SK-N-SH (cell line): ENCODE data around the gene GARRE1. TPM values are rescaled to one million over a fixed set of nuclear protein-coding genes. Genes with fewer than 3 reads are reported as not detected.

Source experiments
- CTCF ChIA-PET: fragments of 300-600, 350-600 bp; formaldehyde crosslinking; extraction: SDS; loops from one replicate; lab custom pipeline; 2021; lab: Yijun Ruan, JAX
- POLR2A ChIA-PET: fragments of 350-600 bp; sonication (Branson Sonifier 250); formaldehyde crosslinking; extraction: SDS; loops from one replicate; lab custom pipeline; 2020; ENCODE audit warnings: antibody characterized with exemption, inconsistent platforms; lab: Yijun Ruan, JAX
- DNase-seq: peaks from one replicate; pipeline ENCODE4 v3.0.0; 2012
- H2AFZ ChIP-seq: fragments of 200-600 bp; sonication (generic); 2 replicates; pipeline ENCODE4 v1.8.1; 2016; ENCODE audit warnings: antibody characterized with exemption, mild to moderate bottlenecking, low read depth
- H3F3A ChIP-seq: fragments of 200-600 bp; sonication (generic); replicated peaks from 2 replicates; pipeline ENCODE3; 2016; ENCODE audit warnings: antibody characterized with exemption, mild to moderate bottlenecking; ENCODE audit not compliant: insufficient read depth
- H3K27ac ChIP-seq, 2 experiments: fragments of 200-500 bp in 1 of 2; fragments of 200-600 bp in 1 of 2; sonication (Bioruptor generic) in 1 of 2; sonication (generic), shearing (Covaris generic) in 1 of 2; 2 replicates each; pipeline versions ENCODE4 v1.5.1 to v1.6.1; 2014 to 2016; ENCODE audit warnings: low read depth in 2 of 2, inconsistent platforms in 1 of 2, low read length in 1 of 2, mild to moderate bottlenecking in 1 of 2, mixed read lengths in 1 of 2
- H3K27me3 ChIP-seq: fragments of 200-600 bp; sonication (generic), shearing (Covaris generic); 2 replicates; pipeline ENCODE4 v1.6.1; 2016; ENCODE audit warnings: mixed run types; ENCODE audit not compliant: insufficient read depth
- H3K36me3 ChIP-seq, 2 experiments: fragments of 200-500 bp in 1 of 2; fragments of 200-600 bp in 1 of 2; sonication (Bioruptor generic) in 1 of 2; sonication (generic) in 1 of 2; replicated peaks in 1 of 2; 2 replicates each; pipeline versions ENCODE3 to v1.5.1; 2014 to 2016; ENCODE audit warnings: low read length in 1 of 2, mild to moderate bottlenecking in 1 of 2; ENCODE audit not compliant: insufficient read depth in 2 of 2, control insufficient read depth in 1 of 2
- H3K4me1 ChIP-seq, 2 experiments: fragments of 200-500 bp in 1 of 2; fragments of 200-600 bp in 1 of 2; sonication (Bioruptor generic) in 1 of 2; sonication (generic), shearing (Covaris generic) in 1 of 2; 2 replicates each; pipeline versions ENCODE4 v1.5.1 to v1.6.1; 2014 to 2016; ENCODE audit warnings: low read depth in 1 of 2, low read length in 1 of 2, mixed run types in 1 of 2; ENCODE audit not compliant: insufficient read depth in 2 of 2, control insufficient read depth in 1 of 2
- H3K4me2 ChIP-seq: fragments of 200-600 bp; sonication (generic), shearing (Covaris generic); 2 replicates; pipeline ENCODE4 v1.6.1; 2017; ENCODE audit warnings: mixed run types
- H3K4me3 ChIP-seq, 2 experiments: fragments of 200-500 bp in 1 of 2; fragments of 200-600 bp in 1 of 2; sonication (Bioruptor generic) in 1 of 2; sonication (generic), shearing (Covaris generic) in 1 of 2; 2 replicates each; pipeline versions ENCODE4 v1.5.1 to v1.8.1; 2014 to 2016; ENCODE audit warnings: low read depth in 2 of 2, inconsistent platforms in 1 of 2, low read length in 1 of 2, mild to moderate bottlenecking in 1 of 2, mixed read lengths in 1 of 2, moderate library complexity in 1 of 2
- H3K79me2 ChIP-seq: fragments of 200-600 bp; sonication (generic); 2 replicates; pipeline ENCODE4 v1.8.1; 2017; ENCODE audit warnings: mild to moderate bottlenecking; ENCODE audit not compliant: insufficient read depth
- H3K9ac ChIP-seq: fragments of 200-600 bp; sonication (generic); 2 replicates; pipeline ENCODE4 v1.6.1; 2017; ENCODE audit warnings: mixed run types
- H3K9me2 ChIP-seq: fragments of 200-600 bp; sonication (generic); 2 replicates; pipeline ENCODE4 v1.6.1; 2017; ENCODE audit warnings: mixed run types
- H3K9me3 ChIP-seq: fragments of 200-600 bp; sonication (generic); 2 replicates; pipeline ENCODE4 v1.6.1; 2017; ENCODE audit warnings: mixed run types, mild to moderate bottlenecking, moderate library complexity
- H4K20me1 ChIP-seq: fragments of 200-600 bp; sonication (generic); 2 replicates; pipeline ENCODE4 v1.6.1; 2017; ENCODE audit warnings: mild to moderate bottlenecking, mixed run types; ENCODE audit not compliant: insufficient read depth
- CHD2 ChIP-seq: fragments of 150-350 bp; IDR thresholded peaks from 2 replicates; pipeline ENCODE4 v1.6.1; 2018; ENCODE audit warnings: low read length; ENCODE audit not compliant: partially characterized antibody
- EP300 ChIP-seq, 2 experiments: IDR thresholded peaks; 2 replicates each; pipeline versions ENCODE4 v1.4.0 to v1.6.1; 2012; ENCODE audit warnings: borderline replicate concordance in 1 of 2, low read depth in 1 of 2, low read length in 1 of 2
- EZH2phosphoT487 ChIP-seq: fragments of 200-600 bp; sonication (generic); IDR thresholded peaks from 2 replicates; pipeline ENCODE4 v1.6.1; 2017; ENCODE audit warnings: low read depth, mixed run types, mild to moderate bottlenecking, antibody characterized with exemption, moderate library complexity, borderline replicate concordance
- FOSL2 ChIP-seq: IDR thresholded peaks from 2 replicates; pipeline ENCODE4 v1.4.0; 2012; ENCODE audit warnings: low read depth, mild to moderate bottlenecking, moderate library complexity, borderline replicate concordance
- FOXM1 ChIP-seq: IDR thresholded peaks from 2 replicates; pipeline ENCODE4 v1.4.0; 2012; ENCODE audit warnings: low read depth, mild to moderate bottlenecking
- GABPA ChIP-seq: IDR thresholded peaks from 2 replicates; pipeline ENCODE4 v1.4.0; 2012; ENCODE audit warnings: low read depth, mild to moderate bottlenecking
- GATA2 ChIP-seq: sonication (generic); formaldehyde crosslinking; IDR thresholded peaks from 2 replicates; pipeline ENCODE4 v1.5.0; 2020; ENCODE audit warnings: mild to moderate bottlenecking, missing genetic modification reagents
- IRF3 ChIP-seq: fragments of 150-350 bp; IDR thresholded peaks from 2 replicates; pipeline ENCODE4 v1.6.1; 2016; ENCODE audit warnings: mild to moderate bottlenecking, low read depth, low read length
- JUND ChIP-seq: IDR thresholded peaks from 2 replicates; pipeline ENCODE4 v1.4.0; 2012
- MAX ChIP-seq: IDR thresholded peaks from 2 replicates; pipeline ENCODE4 v1.4.0; 2012; ENCODE audit warnings: low read depth
- MXI1 ChIP-seq: IDR thresholded peaks from 2 replicates; pipeline ENCODE4 v1.6.1; 2012; ENCODE audit warnings: mild to moderate bottlenecking, low read depth, low read length, improper control_type of control experiment
- PBX3 ChIP-seq: IDR thresholded peaks from 2 replicates; pipeline ENCODE4; 2012
- POLR2AphosphoS5 ChIP-seq: IDR thresholded peaks from 2 replicates; pipeline ENCODE4 v1.6.1; 2012; ENCODE audit warnings: low read depth, low read length
- RCOR1 ChIP-seq: fragments of 150-350 bp; IDR thresholded peaks from 2 replicates; pipeline ENCODE4 v1.6.1; 2017; ENCODE audit warnings: antibody characterized with exemption, low read length
- REST ChIP-seq: IDR thresholded peaks from 2 replicates; pipeline ENCODE4 v1.6.1; 2012; ENCODE audit warnings: mild to moderate bottlenecking, low read depth, low read length, moderate library complexity
- RFX5 ChIP-seq: IDR thresholded peaks from 2 replicates; pipeline ENCODE4 v1.6.1; 2012; ENCODE audit warnings: mild to moderate bottlenecking, improper control_type of control experiment, low read length
- RXRA ChIP-seq: IDR thresholded peaks from 2 replicates; pipeline ENCODE4 v1.4.0; 2012; ENCODE audit warnings: low read depth, mild to moderate bottlenecking, borderline replicate concordance
- SIN3A ChIP-seq: IDR thresholded peaks from 2 replicates; pipeline ENCODE4 v1.6.1; 2012; ENCODE audit warnings: low read depth, mild to moderate bottlenecking, low read length, moderate library complexity, borderline replicate concordance
- TAF1 ChIP-seq: IDR thresholded peaks from 2 replicates; pipeline ENCODE4 v1.6.1; 2012; ENCODE audit warnings: low read depth, mild to moderate bottlenecking, low read length, moderate library complexity, borderline replicate concordance
- TEAD4 ChIP-seq: IDR thresholded peaks from 2 replicates; pipeline ENCODE4 v1.4.0; 2012; ENCODE audit warnings: mild to moderate bottlenecking, borderline replicate concordance; ENCODE audit not compliant: insufficient read depth
- USF2 ChIP-seq: fragments of 150-350 bp; IDR thresholded peaks from 2 replicates; pipeline ENCODE4 v1.6.1; 2017; ENCODE audit warnings: antibody characterized with exemption, low read length, low read depth, borderline replicate concordance
- YY1 ChIP-seq: IDR thresholded peaks from 2 replicates; pipeline ENCODE4 v1.4.0; 2012; ENCODE audit warnings: low read depth, mild to moderate bottlenecking
- ZBTB33 ChIP-seq: IDR thresholded peaks from 2 replicates; pipeline ENCODE4 v1.4.0; 2012; ENCODE audit warnings: low read depth, borderline replicate concordance
- WGBS: methylation state at CpG from one replicate; pipeline ENCODE4 v1.1.6; 2017; ENCODE audit warnings: low lambda C conversion rate; 5-methylcytosine and 5-hydroxymethylcytosine counted together
- polyA plus RNA-seq, 3 experiments: library from polyadenylated mRNA; depleted of rRNA; stranded (reverse); fragments of >200 nt; gene quantifications; 2 replicates each; pipeline ENCODE4 v1.2.3, GENCODE V29; 2012

The GARRE1 gene
- polyA plus RNA-seq, 1 of the 3 experiments (the other 2 are of a cell fraction): 9.7 TPM

- CTCF ChIA-PET: no interaction called here
- no peaks in the 10 kb centered on the region for H3K27me3 ChIP-seq
- TF ChIP-seq GATA2: no peak
- no peak for TF ChIP-seq EP300 (IDR thresholded peaks at IDR 0.05; ENCODE audit: borderline replicate concordance in 1 of 2, low read depth in 1 of 2, low read length in 1 of 2)
- no peak for TF ChIP-seq RFX5
- no peak for TF ChIP-seq FOXM1
- TF ChIP-seq SIN3A: no peak
- TF ChIP-seq EZH2phosphoT487: no peak
- no peak for TF ChIP-seq MAX
- TF ChIP-seq REST: no peak
- TF ChIP-seq FOSL2: no peak
- peak; percentile 13; the same call in 1 of the 2 replicates for TF ChIP-seq JUND
- TF ChIP-seq ZBTB33: no peak
- no peak for TF ChIP-seq CHD2
- no peak for TF ChIP-seq MXI1
- no peak for TF ChIP-seq IRF3
- peak; percentile 34; the same call in 1 of the 2 replicates for TF ChIP-seq POLR2AphosphoS5
- TF ChIP-seq USF2: no peak
- TF ChIP-seq YY1: no peak
- TF ChIP-seq RXRA: no peak
- peak; percentile 58 for TF ChIP-seq PBX3
- no peak for TF ChIP-seq TEAD4
- no peak for TF ChIP-seq TAF1
- no peak for TF ChIP-seq GABPA
- TF ChIP-seq RCOR1: no peak
These were observed 2.6 kb downstream of the GARRE1 start for GRCh38 chr19:34256835-34257558.

More at GRCh38 chr19:34256835-34257558, 2.6 kb downstream of the GARRE1 start:
- no peak overlapping the region for H2AFZ ChIP-seq
- H3F3A ChIP-seq: peaks cover 13% of the 10 kb centered on the region
- peak overlapping the region; percentile 89; the same call in 1 of the 2 replicates for H3K4me2 ChIP-seq
- H3K79me2 ChIP-seq: peaks cover 71% of the 10 kb centered on the region
- WGBS: 54% methylated on average over 5 of the region's 5 CpGs
- peaks cover 0 to 8% of the 10 kb centered on the region in 2 experiments for H3K36me3 ChIP-seq
- peak overlapping the region; percentile 37; the same call in 1 of the 2 replicates for H3K9ac ChIP-seq
- H4K20me1 ChIP-seq: no peaks in the 10 kb centered on the region; the same call in 1 of the 2 replicates
- no peak for DNase-seq
- H3K9me2 ChIP-seq: no peaks in the 10 kb centered on the region
- H3K4me3 ChIP-seq: no peak overlapping the region
- POLR2A ChIA-PET: no interaction called here
- peak overlapping the region; percentile 2 to 80; a peak in 2 of 4 replicates for H3K27ac ChIP-seq
- peaks cover 12 to 45% of the 10 kb centered on the region in 2 experiments; a peak in 3 of 4 replicates for H3K4me1 ChIP-seq
- H3K9me3 ChIP-seq: no peaks in the 10 kb centered on the region
